Measurements from ENCODE around the gene RPS6KB1. TPM values are rescaled to one million over a fixed set of nuclear protein-coding genes. Genes with fewer than 3 reads are reported as not detected.

The RPS6KB1 gene
- total RNA-seq, 1 donor, result 29.0 TPM

DNA sequence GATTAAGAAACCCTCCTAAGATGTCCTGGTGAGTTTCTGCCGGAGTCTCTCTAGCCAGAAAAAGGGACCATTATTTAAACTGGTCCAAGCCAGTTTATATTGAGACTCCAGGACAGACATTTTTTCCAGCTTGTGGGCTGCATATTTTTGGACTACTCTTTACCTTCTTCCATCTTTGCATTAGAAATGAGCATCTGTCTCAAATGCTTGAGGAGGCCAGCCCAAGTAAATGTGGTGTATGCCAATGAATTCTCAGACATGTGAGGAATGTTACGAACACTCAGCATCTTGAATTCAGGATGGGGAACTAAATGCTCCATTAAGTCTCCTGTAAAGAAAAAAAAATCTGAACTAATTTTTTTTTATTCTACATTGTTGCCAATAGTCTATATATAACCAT, 18.5 kb upstream of the RPS6KB1 start:
- Histone ChIP-seq H2AFZ (ENCODE audit: low read length) (no peak overlapping the region), H4K20me1 (ENCODE audit: insufficient read depth, low read length) (no peaks in the 10 kb centered on the region), H3K27me3 (ENCODE audit: insufficient read depth, low read length) (no peaks in the 10 kb centered on the region), H3K36me3 (ENCODE audit: insufficient read depth, low read length) (no peaks in the 10 kb centered on the region), H3K27ac (ENCODE audit: low read depth, low read length) (no peak overlapping the region), H3K79me2 (ENCODE audit: insufficient read depth, low read length) (no peaks in the 10 kb centered on the region), H3K4me1 (ENCODE audit: insufficient read depth, low read length) (no peaks in the 10 kb centered on the region), H3K4me3 (ENCODE audit: insufficient read depth, low read length) (no peak overlapping the region), H3K9me3 (ENCODE audit: low read depth, low read length) (no peaks in the 10 kb centered on the region), H3K4me2 (ENCODE audit: insufficient read depth, low read length) (no peak overlapping the region)
- DNase-seq (ENCODE audit: insufficient read length, low spot score, missing footprints), result no peak
- TF ChIP-seq, protein P1, sequence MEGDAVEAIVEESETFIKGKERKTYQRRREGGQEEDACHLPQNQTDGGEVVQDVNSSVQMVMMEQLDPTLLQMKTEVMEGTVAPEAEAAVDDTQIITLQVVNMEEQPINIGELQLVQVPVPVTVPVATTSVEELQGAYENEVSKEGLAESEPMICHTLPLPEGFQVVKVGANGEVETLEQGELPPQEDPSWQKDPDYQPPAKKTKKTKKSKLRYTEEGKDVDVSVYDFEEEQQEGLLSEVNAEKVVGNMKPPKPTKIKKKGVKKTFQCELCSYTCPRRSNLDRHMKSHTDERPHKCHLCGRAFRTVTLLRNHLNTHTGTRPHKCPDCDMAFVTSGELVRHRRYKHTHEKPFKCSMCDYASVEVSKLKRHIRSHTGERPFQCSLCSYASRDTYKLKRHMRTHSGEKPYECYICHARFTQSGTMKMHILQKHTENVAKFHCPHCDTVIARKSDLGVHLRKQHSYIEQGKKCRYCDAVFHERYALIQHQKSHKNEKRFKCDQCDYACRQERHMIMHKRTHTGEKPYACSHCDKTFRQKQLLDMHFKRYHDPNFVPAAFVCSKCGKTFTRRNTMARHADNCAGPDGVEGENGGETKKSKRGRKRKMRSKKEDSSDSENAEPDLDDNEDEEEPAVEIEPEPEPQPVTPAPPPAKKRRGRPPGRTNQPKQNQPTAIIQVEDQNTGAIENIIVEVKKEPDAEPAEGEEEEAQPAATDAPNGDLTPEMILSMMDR (IDR thresholded peaks at IDR 0.05; ENCODE audit: extremely low read depth, low read depth, low read length), result no peak

DNA sequence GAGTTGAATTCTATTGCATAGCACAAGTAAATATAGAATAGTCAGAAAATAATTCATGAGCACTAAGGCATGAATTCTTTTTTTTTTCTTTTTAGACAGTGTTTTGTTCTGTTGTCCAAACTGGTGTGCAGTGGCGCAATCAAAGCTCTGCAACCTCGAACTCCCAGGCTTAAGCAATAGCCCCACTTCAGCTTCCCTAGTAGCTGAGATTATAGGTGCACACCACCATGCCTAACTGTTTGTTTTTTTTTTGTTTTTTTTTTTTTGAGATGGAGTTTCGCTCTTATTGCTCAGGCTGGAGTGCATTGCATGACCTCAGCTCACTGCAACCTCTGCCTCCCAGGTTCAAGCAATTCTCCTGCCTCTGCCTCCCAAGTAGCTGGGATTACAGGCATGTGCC, 16.8 kb upstream of the RPS6KB1 start:
- no peak overlapping the region for H2AFZ ChIP-seq (ENCODE audit: low read length)
- TF ChIP-seq, protein P1 (IDR thresholded peaks at IDR 0.05; ENCODE audit: extremely low read depth, low read depth, low read length), result no peak
- peaks cover 5% of the 10 kb centered on the region for H3K36me3 ChIP-seq (ENCODE audit: insufficient read depth, low read length)
- no peaks in the 10 kb centered on the region for H4K20me1 ChIP-seq (ENCODE audit: insufficient read depth, low read length)
- H3K79me2 ChIP-seq (ENCODE audit: insufficient read depth, low read length), result no peaks in the 10 kb centered on the region
- H3K27ac ChIP-seq (ENCODE audit: low read depth, low read length), result no peak overlapping the region
- H3K4me2 ChIP-seq (ENCODE audit: insufficient read depth, low read length), result no peak overlapping the region
- H3K9me3 ChIP-seq (ENCODE audit: low read depth, low read length), result no peaks in the 10 kb centered on the region
- H3K4me3 ChIP-seq (ENCODE audit: insufficient read depth, low read length), result no peak overlapping the region
- no peak for DNase-seq (ENCODE audit: insufficient read length, low spot score, missing footprints)
- no peaks in the 10 kb centered on the region for H3K4me1 ChIP-seq (ENCODE audit: insufficient read depth, low read length)
- H3K27me3 ChIP-seq (ENCODE audit: insufficient read depth, low read length), result no peaks in the 10 kb centered on the region

- Histone ChIP-seq H4K20me1 (ENCODE audit: insufficient read depth, low read length) (no peaks in the 10 kb centered on the region), H3K4me1 (ENCODE audit: insufficient read depth, low read length) (no peaks in the 10 kb centered on the region), H3K79me2 (ENCODE audit: insufficient read depth, low read length) (no peaks in the 10 kb centered on the region), H3K9me3 (ENCODE audit: low read depth, low read length) (no peaks in the 10 kb centered on the region), H3K27me3 (ENCODE audit: insufficient read depth, low read length) (no peaks in the 10 kb centered on the region), H3K4me3 (ENCODE audit: insufficient read depth, low read length) (no peak overlapping the region), H3K4me2 (ENCODE audit: insufficient read depth, low read length) (no peak overlapping the region), H3K27ac (ENCODE audit: low read depth, low read length) (no peak overlapping the region), H3K36me3 (ENCODE audit: insufficient read depth, low read length) (peaks cover 5% of the 10 kb centered on the region), H2AFZ (ENCODE audit: low read length) (no peak overlapping the region)
- TF ChIP-seq, protein P1 (IDR thresholded peaks at IDR 0.05; ENCODE audit: extremely low read depth, low read depth, low read length), result no peak
- no peak for DNase-seq (ENCODE audit: insufficient read length, low spot score, missing footprints)
Observed at GRCh38 chr17:59877965-59878364, 15.0 kb upstream of the RPS6KB1 start.

DNA sequence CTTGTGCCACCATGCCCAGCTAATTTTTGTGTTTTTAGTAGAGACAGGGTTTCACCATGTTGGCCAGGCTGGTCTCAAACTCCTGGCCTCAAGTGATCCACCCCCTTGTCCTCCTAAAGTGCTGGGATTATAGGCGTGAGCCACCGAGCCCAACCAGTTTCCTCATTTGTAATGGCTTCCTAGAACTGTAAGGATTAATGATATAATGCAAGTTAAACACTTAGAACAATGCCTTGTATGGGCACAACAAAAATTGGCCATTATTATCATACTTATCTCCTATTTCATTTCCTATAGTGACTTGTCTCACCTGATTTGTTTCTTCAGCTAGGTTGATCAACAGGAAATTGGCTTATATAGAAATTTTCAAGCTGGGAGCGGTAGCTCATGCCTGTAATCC, 14.3 kb upstream of the RPS6KB1 start:
- no peak overlapping the region for H3K4me2 ChIP-seq (ENCODE audit: insufficient read depth, low read length)
- no peaks in the 10 kb centered on the region for H3K4me1 ChIP-seq (ENCODE audit: insufficient read depth, low read length)
- H4K20me1 ChIP-seq (ENCODE audit: insufficient read depth, low read length), result no peaks in the 10 kb centered on the region
- H3K79me2 ChIP-seq (ENCODE audit: insufficient read depth, low read length), result no peaks in the 10 kb centered on the region
- H3K27me3 ChIP-seq (ENCODE audit: insufficient read depth, low read length), result no peaks in the 10 kb centered on the region
- no peak overlapping the region for H3K4me3 ChIP-seq (ENCODE audit: insufficient read depth, low read length)
- TF ChIP-seq, protein P1 (IDR thresholded peaks at IDR 0.05; ENCODE audit: extremely low read depth, low read depth, low read length), result no peak
- no peak overlapping the region for H3K27ac ChIP-seq (ENCODE audit: low read depth, low read length)
- DNase-seq (ENCODE audit: insufficient read length, low spot score, missing footprints), result no peak
- no peaks in the 10 kb centered on the region for H3K9me3 ChIP-seq (ENCODE audit: low read depth, low read length)
- no peak overlapping the region for H2AFZ ChIP-seq (ENCODE audit: low read length)
- peaks cover 6% of the 10 kb centered on the region for H3K36me3 ChIP-seq (ENCODE audit: insufficient read depth, low read length)
